Measurements from ENCODE around the gene FOXP1. TPM values are rescaled to one million over a fixed set of nuclear protein-coding genes. Genes with fewer than 3 reads are reported as not detected.

The FOXP1 gene
- total and polyA plus RNA-seq, 2 experiments from 2014 or later: 76.8 to 99.8 TPM

GRCh38 chr3:71511446-71511845 lies 72.1 kb downstream of the FOXP1 start:
- H3K27me3 ChIP-seq: no peaks in the 10 kb centered on the region
- H3K9me2 ChIP-seq (replicated peaks; ENCODE audit: insufficient read depth): no peaks in the 10 kb centered on the region
- H3K9me3 ChIP-seq (ENCODE audit: low read depth): no peaks in the 10 kb centered on the region
- no peak overlapping the region for H2AFZ ChIP-seq
- H3K36me3 ChIP-seq (replicated peaks; ENCODE audit: insufficient read depth, low read depth): no peaks in the 10 kb centered on the region
- H3K4me1 ChIP-seq (ENCODE audit: insufficient read depth): peaks cover 29% of the 10 kb centered on the region
- no peak for DNase-seq (ENCODE audit: low spot score)
- H3K4me2 ChIP-seq: peak overlapping the region; percentile 31
- no peak overlapping the region for H3K4me3 ChIP-seq
- H4K20me1 ChIP-seq (ENCODE audit: insufficient read depth, poor library complexity, severe bottlenecking): no peaks in the 10 kb centered on the region
- peak overlapping the region; percentile 25 for H3K27ac ChIP-seq
- TF ChIP-seq CTCF (IDR thresholded peaks at IDR 0.05; ENCODE audit: poor library complexity): no peak
- H3K79me2 ChIP-seq: peaks cover 76% of the 10 kb centered on the region

GRCh38 chr3:71511037-71511436 lies 72.5 kb downstream of the FOXP1 start:
- no peaks in the 10 kb centered on the region for H3K9me3 ChIP-seq (ENCODE audit: low read depth)
- peaks cover 28% of the 10 kb centered on the region for H3K4me1 ChIP-seq (ENCODE audit: insufficient read depth)
- H4K20me1 ChIP-seq (ENCODE audit: insufficient read depth, poor library complexity, severe bottlenecking): no peaks in the 10 kb centered on the region
- peak; percentile 42 for DNase-seq (ENCODE audit: low spot score)
- H3K27ac ChIP-seq: peak overlapping the region; percentile 25
- WGBS (ENCODE audit: low lambda C conversion rate, missing lambda C conversion rate): 37% methylated on average over 3 of the region's 3 CpGs
- H3K4me2 ChIP-seq: peak overlapping the region; percentile 31
- no peaks in the 10 kb centered on the region for H3K9me2 ChIP-seq (replicated peaks; ENCODE audit: insufficient read depth)
- peaks cover 72% of the 10 kb centered on the region for H3K79me2 ChIP-seq
- H3K27me3 ChIP-seq: no peaks in the 10 kb centered on the region
- TF ChIP-seq EZH2 (IDR thresholded peaks at IDR 0.05; ENCODE audit: borderline replicate concordance): no peak
- no peak for TF ChIP-seq CTCF (IDR thresholded peaks at IDR 0.05; ENCODE audit: poor library complexity)
- TF ChIP-seq EZH2phosphoT487 (IDR thresholded peaks at IDR 0.05; ENCODE audit: low read depth, severe bottlenecking, unreplicated experiment): no peak
- H2AFZ ChIP-seq: no peak overlapping the region
- H3K4me3 ChIP-seq: no peak overlapping the region
- H3K36me3 ChIP-seq (replicated peaks; ENCODE audit: insufficient read depth, low read depth): no peaks in the 10 kb centered on the region

GRCh38 chr3:71510510-71510909 lies 73.0 kb downstream of the FOXP1 start:
- Histone ChIP-seq H3K27ac (peak overlapping the region; percentile 25), H2AFZ (no peak overlapping the region), H3K27me3 (no peaks in the 10 kb centered on the region), H3K9me2 (replicated peaks; ENCODE audit: insufficient read depth) (no peaks in the 10 kb centered on the region), H3K4me2 (peak overlapping the region; percentile 31), H4K20me1 (ENCODE audit: insufficient read depth, poor library complexity, severe bottlenecking) (no peaks in the 10 kb centered on the region), H3K79me2 (peaks cover 71% of the 10 kb centered on the region), H3K4me1 (ENCODE audit: insufficient read depth) (peaks cover 23% of the 10 kb centered on the region), H3K4me3 (no peak overlapping the region), H3K9me3 (ENCODE audit: low read depth) (no peaks in the 10 kb centered on the region), H3K36me3 (replicated peaks; ENCODE audit: insufficient read depth, low read depth) (no peaks in the 10 kb centered on the region)
- peak; percentile 40 for DNase-seq (ENCODE audit: low spot score)
- 37% methylated on average over 3 of the region's 3 CpGs for WGBS (ENCODE audit: low lambda C conversion rate, missing lambda C conversion rate)
- TF ChIP-seq EZH2phosphoT487 (IDR thresholded peaks at IDR 0.05; ENCODE audit: low read depth, severe bottlenecking, unreplicated experiment): no peak
- peak; percentile 35 for TF ChIP-seq CTCF (IDR thresholded peaks at IDR 0.05; ENCODE audit: poor library complexity)
- TF ChIP-seq EZH2 (IDR thresholded peaks at IDR 0.05; ENCODE audit: borderline replicate concordance): no peak

- Histone ChIP-seq H3K36me3 (replicated peaks; ENCODE audit: insufficient read depth, low read depth) (no peaks in the 10 kb centered on the region), H3K9me2 (replicated peaks; ENCODE audit: insufficient read depth) (no peaks in the 10 kb centered on the region), H2AFZ (no peak overlapping the region), H3K4me1 (ENCODE audit: insufficient read depth) (peaks cover 21% of the 10 kb centered on the region), H3K79me2 (peaks cover 58% of the 10 kb centered on the region), H4K20me1 (ENCODE audit: insufficient read depth, poor library complexity, severe bottlenecking) (no peaks in the 10 kb centered on the region), H3K4me2 (no peak overlapping the region), H3K9me3 (ENCODE audit: low read depth) (no peaks in the 10 kb centered on the region), H3K27me3 (no peaks in the 10 kb centered on the region), H3K27ac (no peak overlapping the region), H3K4me3 (no peak overlapping the region)
- TF ChIP-seq EZH2 (IDR thresholded peaks at IDR 0.05; ENCODE audit: borderline replicate concordance) (no peak), EZH2phosphoT487 (IDR thresholded peaks at IDR 0.05; ENCODE audit: low read depth, severe bottlenecking, unreplicated experiment) (no peak), CTCF (IDR thresholded peaks at IDR 0.05; ENCODE audit: poor library complexity) (no peak)
- WGBS (ENCODE audit: low lambda C conversion rate, missing lambda C conversion rate): 93% methylated on average over 3 of the region's 3 CpGs
- DNase-seq (ENCODE audit: low spot score): no peak
Observed at GRCh38 chr3:71509066-71509465, 74.5 kb downstream of the FOXP1 start.
